A549 (cell line): Measurements from ENCODE around the gene FAM50A. TPM values are rescaled to one million over a fixed set of nuclear protein-coding genes. Genes with fewer than 3 reads are reported as not detected.
"Not testable (repeated sequence)": the region's sequence is repeated elsewhere in the genome, so short reads cannot be mapped to it uniquely, and the experiment has no call there.

Experiments
- ATAC-seq, 2 experiments: fragments of 200-7000 bp in 1 of 2; fragments of >200 bp in 1 of 2; cut with Nextera tagmentation in 1 of 2; cut with Tn5 transposase in 1 of 2; 3 replicates each; pipeline versions ENCODE4 v1.8.0 to v1.9.1; 2018 to 2020; ENCODE audit warnings: mild to moderate bottlenecking in 1 of 2, moderate library complexity in 1 of 2
- CTCF ChIA-PET: fragments of 300-600 bp; sonication (Branson Sonifier 250); formaldehyde crosslinking; extraction: SDS; loops from one replicate; lab custom pipeline; 2021; ENCODE audit warnings: antibody characterized with exemption, inconsistent platforms; lab: Yijun Ruan, JAX
- POLR2A ChIA-PET: fragments of 350-600 bp; formaldehyde crosslinking; extraction: SDS; loops from one replicate; lab custom pipeline; 2021; ENCODE audit warnings: antibody characterized with exemption, inconsistent platforms; lab: Yijun Ruan, JAX
- DNase-seq, 2 experiments: peaks; one replicate each; pipeline versions ENCODE4 v3.0.0 to v3.0.0-alpha.2; 2011 to 2016; ENCODE audit warnings: low read depth in 1 of 2, low spot score in 1 of 2
- FAIRE-seq: peaks from 2 replicates; lab custom pipeline; 2011; peaks lifted over from hg19 to GRCh38; lab: Jason Lieb, UNC
- H3K27ac ChIP-seq, 2 experiments: fragments of >200 bp; sonication (Bioruptor Twin); formaldehyde crosslinking; 3 replicates each; pipeline ENCODE4 v1.5.1; 2016 to 2017
- H3K4me1 ChIP-seq: fragments of >200 bp; sonication (Bioruptor Twin); formaldehyde crosslinking; 3 replicates; pipeline ENCODE4 v1.6.1; 2016
- H3K4me2 ChIP-seq: fragments of >200 bp; sonication (Bioruptor Twin); formaldehyde crosslinking; 3 replicates; pipeline ENCODE4 v1.6.1; 2016
- H3K4me3 ChIP-seq: fragments of >200 bp; sonication (Bioruptor Twin); formaldehyde crosslinking; 3 replicates; pipeline ENCODE4 v1.5.1; 2016
- H3K9me3 ChIP-seq: fragments of >200 bp; sonication (Bioruptor Twin); formaldehyde crosslinking; 3 replicates; pipeline ENCODE4 v1.6.1; 2016
- BCL3 ChIP-seq: fragments of >200 bp; sonication (Bioruptor Twin); formaldehyde crosslinking; IDR thresholded peaks from 3 replicates; pipeline ENCODE4 v1.6.1; 2016
- ELK1 ChIP-seq: fragments of 150-350 bp; IDR thresholded peaks from 2 replicates; pipeline ENCODE4 v1.6.1; 2014; ENCODE audit warnings: low read depth, mild to moderate bottlenecking, low read length
- EP300 ChIP-seq, 2 experiments: fragments of >200 bp; sonication (Bioruptor Twin); formaldehyde crosslinking; IDR thresholded peaks; 2 replicates in 1 of 2; 3 replicates in 1 of 2; pipeline ENCODE4 v1.6.1; 2016 to 2017
- ESRRA ChIP-seq: fragments of 150-350 bp; IDR thresholded peaks from 2 replicates; pipeline ENCODE4 v1.6.1; 2014; ENCODE audit warnings: mild to moderate bottlenecking, low read length, borderline replicate concordance
- FOXS1 ChIP-seq: fragments of 250-450 bp; sonication (Bioruptor Pico); IDR thresholded peaks from 2 replicates; pipeline ENCODE4 v1.5.0; 2020; ENCODE audit warnings: mild to moderate bottlenecking, moderate library complexity
- GATA3 ChIP-seq: IDR thresholded peaks from 2 replicates; pipeline ENCODE4 v1.6.1; 2012; ENCODE audit warnings: borderline replicate concordance
- JUN ChIP-seq, 2 experiments: fragments of >200 bp; sonication (Bioruptor Twin); formaldehyde crosslinking; IDR thresholded peaks; 2 replicates in 1 of 2; 3 replicates in 1 of 2; pipeline ENCODE4 v1.6.1; 2016 to 2017
- KDM5A ChIP-seq: fragments of 200-600 bp; sonication (generic); IDR thresholded peaks from 2 replicates; pipeline ENCODE4 v1.6.1; 2016; ENCODE audit warnings: antibody characterized with exemption, mild to moderate bottlenecking
- NPAS2 ChIP-seq: fragments of 250-450 bp; sonication (Bioruptor Pico); IDR thresholded peaks from 2 replicates; pipeline ENCODE4 v1.8.0; 2022; ENCODE audit warnings: mild to moderate bottlenecking, moderate library complexity, borderline replicate concordance
- PHF8 ChIP-seq: fragments of 200-600 bp; sonication (generic); IDR thresholded peaks from 2 replicates; pipeline ENCODE4 v1.6.1; 2016; ENCODE audit warnings: low read depth, mild to moderate bottlenecking, antibody characterized with exemption, moderate library complexity, borderline replicate concordance
- RCOR1 ChIP-seq: fragments of 150-350 bp; IDR thresholded peaks from 2 replicates; pipeline ENCODE4 v1.6.1; 2014; ENCODE audit warnings: antibody characterized with exemption, low read length, low read depth
- REST ChIP-seq: fragments of 200-600 bp; sonication (generic); IDR thresholded peaks from 2 replicates; pipeline ENCODE4 v1.6.1; 2016; ENCODE audit warnings: antibody characterized with exemption, mild to moderate bottlenecking, moderate library complexity
- RFX5 ChIP-seq: fragments of 450-650 bp; IDR thresholded peaks from 2 replicates; pipeline ENCODE4 v1.7.1; 2014; ENCODE audit warnings: antibody characterized with exemption, mild to moderate bottlenecking, moderate library complexity
- TP53 ChIP-seq: fragments of 250-450 bp; sonication (Bioruptor Pico); IDR thresholded peaks from 2 replicates; pipeline ENCODE4 v1.5.0; 2021; ENCODE audit warnings: mild to moderate bottlenecking, moderate library complexity
- WGBS: methylation state at CpG from one replicate; pipeline ENCODE4 v1.1.6; 2017; ENCODE audit errors: missing lambda C conversion rate; 5-methylcytosine and 5-hydroxymethylcytosine counted together
- polyA plus RNA-seq, 4 experiments: library from polyadenylated mRNA; depleted of rRNA in 3 of 4; stranded (reverse); fragments of >200 nt; fragmentation: RNase III in 1 of 4; extraction: RNeasy Plus Mini Kit Qiagen cat#74134 plus additional on column Dnase treatment in 1 of 4; gene quantifications; 2 replicates in 3 of 4; 3 replicates in 1 of 4; pipeline ENCODE4 v1.2.3, GENCODE V29; 2011 to 2017
- small RNA-seq, 6 experiments: library from RNA; depleted of rRNA; stranded (forward); fragments of <200 nt; gene quantifications; one replicate each; pipeline ENCODE3, GENCODE V24; 2012

Gene FAM50A
- polyA plus RNA-seq, 2 of the 4 experiments (the other 2 are of a cell fraction), result 57.8 to 123 TPM

- H3K4me1 ChIP-seq, result peaks cover 3% of the 10 kb centered on the region; the same call in 1 of the 3 replicates
- ATAC-seq (no peak), DNase-seq (no peak), FAIRE-seq (no peak)
- no peak overlapping the region for H3K27ac ChIP-seq
- TF ChIP-seq KDM5A (no peak), ESRRA (no peak), RCOR1 (no peak), PHF8 (no peak), REST (no peak), NPAS2 (no peak), RFX5 (no peak), EP300 (IDR thresholded peaks at IDR 0.05) (no peak), BCL3 (no peak), GATA3 (no peak), ELK1 (no peak), TP53 (CRISPR knock-in tag) (no peak), FOXS1 (CRISPR knock-in tag) (no peak), JUN (IDR thresholded peaks at IDR 0.05) (no peak)
- H3K4me2 ChIP-seq, result no peak overlapping the region
- WGBS, result 83% methylated on average over 6 of the region's 6 CpGs
- ChIA-PET CTCF (interaction anchor here (1.5 kb wide), 1 partner anchor 12 kb away, joined by 3 read pairs; no protein-coding TSS in a partner anchor), POLR2A (no interaction called here)
- H3K4me3 ChIP-seq, result no peak overlapping the region
- H3K9me3 ChIP-seq, result no peaks in the 10 kb centered on the region
Measured at GRCh38 chrX:154495472-154495922, 51.6 kb downstream of the FAM50A start.

GRCh38 chrX:154496591-154497137 lies 52.7 kb downstream of the FAM50A start:
- not testable (repeated sequence) for H3K9me3 ChIP-seq, H3K4me3 ChIP-seq, H3K27ac ChIP-seq, ATAC-seq, FAIRE-seq, H3K4me2 ChIP-seq, H3K4me1 ChIP-seq, DNase-seq
- CTCF ChIA-PET, result interaction anchor here (1.5 kb wide), 1 partner anchor 11 kb away, joined by 3 read pairs; no protein-coding TSS in a partner anchor
- POLR2A ChIA-PET, result interaction anchor here (1.3 kb wide), 1 partner anchor 18 kb away, joined by 3 read pairs; no protein-coding TSS in a partner anchor
- WGBS, result 72% methylated on average over 4 of the region's 4 CpGs

Small RNA genes lying within 50 kb of the gene (small RNA-seq; reads per million reads assigned to genes)
- gene MIR6858 (0 to 4.7 (median 0) reads per million in 6 experiments), gene RN7SL697P (0 reads per million in 6 experiments), gene SNORA70 (0 reads per million in 6 experiments)

Other genes starting within 250 kb of the FAM50A start
- gene OPN1MW2, start 224.4 kb upstream of the FAM50A start, polyA plus RNA-seq (2011; rRNA removed), result not detected in 2 replicates
- gene OPN1MW2, start 224.4 kb upstream of the FAM50A start, polyA plus RNA-seq (2017; fragmentation: RNase III; extraction: RNeasy Plus Mini Kit Qiagen cat#74134 plus additional on column Dnase treatment), result not detected in 3 replicates
- gene OPN1MW3, start 186.6 kb upstream of the FAM50A start, polyA plus RNA-seq (2011; rRNA removed), result not detected in 2 replicates
- not detected in 3 replicates for gene OPN1MW3, start 186.6 kb upstream of the FAM50A start, polyA plus RNA-seq (2017; fragmentation: RNase III; extraction: RNeasy Plus Mini Kit Qiagen cat#74134 plus additional on column Dnase treatment)
- gene TEX28, start 149.0 kb upstream of the FAM50A start, polyA plus RNA-seq (2011; rRNA removed), result not detected in 2 replicates
- not detected in 3 replicates for gene TEX28, start 149.0 kb upstream of the FAM50A start, polyA plus RNA-seq (2017; fragmentation: RNase III; extraction: RNeasy Plus Mini Kit Qiagen cat#74134 plus additional on column Dnase treatment)
- 0.14 TPM in 1 of 2 replicates, not detected in the other for gene TKTL1, start 148.3 kb upstream of the FAM50A start, polyA plus RNA-seq (2011; rRNA removed)
- not detected in 3 replicates for gene TKTL1, start 148.3 kb upstream of the FAM50A start, polyA plus RNA-seq (2017; fragmentation: RNase III; extraction: RNeasy Plus Mini Kit Qiagen cat#74134 plus additional on column Dnase treatment)
- 303 and 351 TPM in 2 replicates for gene FLNA, start 69.5 kb upstream of the FAM50A start, polyA plus RNA-seq (2011; rRNA removed)
- 1,116 to 1,252 TPM (median 1,118 TPM) in 3 replicates for gene FLNA, start 69.5 kb upstream of the FAM50A start, polyA plus RNA-seq (2017; fragmentation: RNase III; extraction: RNeasy Plus Mini Kit Qiagen cat#74134 plus additional on column Dnase treatment)
- 34.6 and 40.7 TPM in 2 replicates for gene EMD, start 64.8 kb upstream of the FAM50A start, polyA plus RNA-seq (2011; rRNA removed)
- gene EMD, start 64.8 kb upstream of the FAM50A start, polyA plus RNA-seq (2017; fragmentation: RNase III; extraction: RNeasy Plus Mini Kit Qiagen cat#74134 plus additional on column Dnase treatment), result 126 to 131 TPM (median 130 TPM) in 3 replicates
- 3,216 and 3,468 TPM in 2 replicates for gene RPL10, start 45.8 kb upstream of the FAM50A start, polyA plus RNA-seq (2011; rRNA removed)
- gene RPL10, start 45.8 kb upstream of the FAM50A start, polyA plus RNA-seq (2017; fragmentation: RNase III; extraction: RNeasy Plus Mini Kit Qiagen cat#74134 plus additional on column Dnase treatment), result 4,594 to 4,829 TPM (median 4,804 TPM) in 3 replicates
- gene DNASE1L1, start 34.9 kb upstream of the FAM50A start, polyA plus RNA-seq (2011; rRNA removed), result 14.3 and 21.6 TPM in 2 replicates
- 20.9 to 24.5 TPM (median 24.4 TPM) in 3 replicates for gene DNASE1L1, start 34.9 kb upstream of the FAM50A start, polyA plus RNA-seq (2017; fragmentation: RNase III; extraction: RNeasy Plus Mini Kit Qiagen cat#74134 plus additional on column Dnase treatment)
- gene TAFAZZIN, start 32.6 kb upstream of the FAM50A start, polyA plus RNA-seq (2011; rRNA removed), result 32.6 and 36.9 TPM in 2 replicates
- 25.7 to 36.3 TPM (median 34.4 TPM) in 3 replicates for gene TAFAZZIN, start 32.6 kb upstream of the FAM50A start, polyA plus RNA-seq (2017; fragmentation: RNase III; extraction: RNeasy Plus Mini Kit Qiagen cat#74134 plus additional on column Dnase treatment)
- 62.6 and 69.6 TPM in 2 replicates for gene ATP6AP1, start 15.5 kb upstream of the FAM50A start, polyA plus RNA-seq (2011; rRNA removed)
- gene ATP6AP1, start 15.5 kb upstream of the FAM50A start, polyA plus RNA-seq (2017; fragmentation: RNase III; extraction: RNeasy Plus Mini Kit Qiagen cat#74134 plus additional on column Dnase treatment), result 71.3 to 81.7 TPM (median 78.9 TPM) in 3 replicates
- 117 and 124 TPM in 2 replicates for gene GDI1, start 7.0 kb upstream of the FAM50A start, polyA plus RNA-seq (2011; rRNA removed)
- 107 to 131 TPM (median 128 TPM) in 3 replicates for gene GDI1, start 7.0 kb upstream of the FAM50A start, polyA plus RNA-seq (2017; fragmentation: RNase III; extraction: RNeasy Plus Mini Kit Qiagen cat#74134 plus additional on column Dnase treatment)
- gene PLXNA3, start 14.1 kb downstream of the FAM50A start, polyA plus RNA-seq (2011; rRNA removed), result 3.4 and 5.9 TPM in 2 replicates
- 7.9 to 10.1 TPM (median 9.5 TPM) in 3 replicates for gene PLXNA3, start 14.1 kb downstream of the FAM50A start, polyA plus RNA-seq (2017; fragmentation: RNase III; extraction: RNeasy Plus Mini Kit Qiagen cat#74134 plus additional on column Dnase treatment)
- 20.6 and 26.8 TPM in 2 replicates for gene LAGE3, start 35.1 kb downstream of the FAM50A start, polyA plus RNA-seq (2011; rRNA removed)
- gene LAGE3, start 35.1 kb downstream of the FAM50A start, polyA plus RNA-seq (2017; fragmentation: RNase III; extraction: RNeasy Plus Mini Kit Qiagen cat#74134 plus additional on column Dnase treatment), result 42.9 to 49.7 TPM (median 47.5 TPM) in 3 replicates
- gene UBL4A, start 42.5 kb downstream of the FAM50A start, polyA plus RNA-seq (2011; rRNA removed), result 26.4 and 30.8 TPM in 2 replicates
- 34.6 to 37.7 TPM (median 36.9 TPM) in 3 replicates for gene UBL4A, start 42.5 kb downstream of the FAM50A start, polyA plus RNA-seq (2017; fragmentation: RNase III; extraction: RNeasy Plus Mini Kit Qiagen cat#74134 plus additional on column Dnase treatment)
- gene SLC10A3, start 46.5 kb downstream of the FAM50A start, polyA plus RNA-seq (2011; rRNA removed), result 9.0 and 10.1 TPM in 2 replicates
- gene SLC10A3, start 46.5 kb downstream of the FAM50A start, polyA plus RNA-seq (2017; fragmentation: RNase III; extraction: RNeasy Plus Mini Kit Qiagen cat#74134 plus additional on column Dnase treatment), result 19.3 to 24.1 TPM (median 21.7 TPM) in 3 replicates
- 18.6 and 21.7 TPM in 2 replicates for gene FAM3A, start 72.1 kb downstream of the FAM50A start, polyA plus RNA-seq (2011; rRNA removed)
- gene FAM3A, start 72.1 kb downstream of the FAM50A start, polyA plus RNA-seq (2017; fragmentation: RNase III; extraction: RNeasy Plus Mini Kit Qiagen cat#74134 plus additional on column Dnase treatment), result 33.2 to 40.6 TPM (median 36.7 TPM) in 3 replicates
- gene G6PD, start 102.7 kb downstream of the FAM50A start, polyA plus RNA-seq (2011; rRNA removed), result 692 and 774 TPM in 2 replicates
- 1,409 to 1,481 TPM (median 1,465 TPM) in 3 replicates for gene G6PD, start 102.7 kb downstream of the FAM50A start, polyA plus RNA-seq (2017; fragmentation: RNase III; extraction: RNeasy Plus Mini Kit Qiagen cat#74134 plus additional on column Dnase treatment)
- gene IKBKG, start 103.5 kb downstream of the FAM50A start, polyA plus RNA-seq (2011; rRNA removed), result 19.7 and 22.1 TPM in 2 replicates
- gene IKBKG, start 103.5 kb downstream of the FAM50A start, polyA plus RNA-seq (2017; fragmentation: RNase III; extraction: RNeasy Plus Mini Kit Qiagen cat#74134 plus additional on column Dnase treatment), result 33.4 to 38.8 TPM (median 34.2 TPM) in 3 replicates
- not detected in 2 replicates for gene CTAG1A, start 141.0 kb downstream of the FAM50A start, polyA plus RNA-seq (2011; rRNA removed)
- not detected in 3 replicates for gene CTAG1A, start 141.0 kb downstream of the FAM50A start, polyA plus RNA-seq (2017; fragmentation: RNase III; extraction: RNeasy Plus Mini Kit Qiagen cat#74134 plus additional on column Dnase treatment)
- not detected in 2 replicates for gene CTAG1B, start 175.1 kb downstream of the FAM50A start, polyA plus RNA-seq (2011; rRNA removed)
- gene CTAG1B, start 175.1 kb downstream of the FAM50A start, polyA plus RNA-seq (2017; fragmentation: RNase III; extraction: RNeasy Plus Mini Kit Qiagen cat#74134 plus additional on column Dnase treatment), result not detected in 3 replicates
- gene CTAG2, start 209.4 kb downstream of the FAM50A start, polyA plus RNA-seq (2011; rRNA removed), result not detected in 2 replicates
- gene CTAG2, start 209.4 kb downstream of the FAM50A start, polyA plus RNA-seq (2017; fragmentation: RNase III; extraction: RNeasy Plus Mini Kit Qiagen cat#74134 plus additional on column Dnase treatment), result not detected in 3 replicates